ENCODE results near the gene DUOX2. TPM values are rescaled to one million over a fixed set of nuclear protein-coding genes. Genes with fewer than 3 reads are reported as not detected.
"Not testable (repeated sequence)": the region's sequence is repeated elsewhere in the genome, so short reads cannot be mapped to it uniquely, and the experiment has no call there.

DUOX2 gene
- total RNA-seq, 1 donor: not detected

DNA sequence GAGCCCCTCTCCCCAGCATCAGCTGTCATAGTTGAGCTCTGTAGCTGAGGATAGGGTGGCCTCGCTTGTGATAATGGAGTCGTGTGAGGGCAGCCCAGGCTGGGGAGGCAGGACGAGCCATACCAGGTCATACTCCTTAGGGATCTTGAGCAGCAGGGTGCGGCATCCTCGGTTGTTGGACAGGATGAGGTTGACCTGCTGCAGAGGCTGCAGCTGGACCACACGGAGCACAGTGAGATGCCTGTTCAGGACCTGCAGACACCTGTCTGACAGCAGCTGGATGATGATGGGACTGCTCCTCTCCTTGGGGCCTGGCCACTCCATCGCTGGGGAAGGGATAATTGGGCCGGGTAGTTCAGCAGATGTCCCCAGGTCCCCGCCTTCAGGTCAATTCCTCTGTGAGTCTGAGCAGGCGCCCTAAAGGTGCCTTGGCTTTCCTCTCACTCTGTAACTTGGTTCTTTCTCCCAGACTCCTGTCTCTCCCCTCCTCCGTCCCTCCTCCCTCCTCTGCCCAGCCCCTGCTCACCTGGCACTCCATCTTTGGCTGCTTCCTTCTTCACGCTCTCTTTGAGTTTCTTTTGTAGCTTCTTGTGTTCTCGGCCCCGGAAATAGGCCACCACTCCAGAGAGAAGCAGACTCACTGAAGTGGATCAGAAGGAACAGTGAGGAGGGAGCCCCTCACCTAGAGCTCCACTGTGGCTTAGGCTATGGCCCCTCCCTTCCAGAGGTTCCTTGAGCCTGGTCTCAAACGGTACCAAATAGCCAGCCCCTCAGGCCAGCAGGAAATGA lies 7.8 kb downstream of the DUOX2 start:
- Histone ChIP-seq H3K36me3 (ENCODE audit: insufficient read depth, low read length) (no peaks in the 10 kb centered on the region), H3K4me1 (ENCODE audit: insufficient read depth, low read length) (no peaks in the 10 kb centered on the region), H3K9me3 (ENCODE audit: low read depth, low read length) (no peaks in the 10 kb centered on the region), H3K79me2 (ENCODE audit: insufficient read depth, low read length) (no peaks in the 10 kb centered on the region), H2AFZ (ENCODE audit: low read length) (no peak overlapping the region), H3K27me3 (ENCODE audit: insufficient read depth, low read length) (peaks cover 43% of the 10 kb centered on the region), H3K27ac (ENCODE audit: low read depth, low read length) (no peak overlapping the region), H3K4me2 (ENCODE audit: insufficient read depth, low read length) (no peak overlapping the region), H4K20me1 (ENCODE audit: insufficient read depth, low read length) (no peaks in the 10 kb centered on the region), H3K4me3 (ENCODE audit: insufficient read depth, low read length) (no peak overlapping the region)
- TF ChIP-seq CTCF (IDR thresholded peaks at IDR 0.05; ENCODE audit: extremely low read depth, low read depth, low read length): no peak
- peak; percentile 85 for DNase-seq (ENCODE audit: insufficient read length, low spot score, missing footprints)

DNA sequence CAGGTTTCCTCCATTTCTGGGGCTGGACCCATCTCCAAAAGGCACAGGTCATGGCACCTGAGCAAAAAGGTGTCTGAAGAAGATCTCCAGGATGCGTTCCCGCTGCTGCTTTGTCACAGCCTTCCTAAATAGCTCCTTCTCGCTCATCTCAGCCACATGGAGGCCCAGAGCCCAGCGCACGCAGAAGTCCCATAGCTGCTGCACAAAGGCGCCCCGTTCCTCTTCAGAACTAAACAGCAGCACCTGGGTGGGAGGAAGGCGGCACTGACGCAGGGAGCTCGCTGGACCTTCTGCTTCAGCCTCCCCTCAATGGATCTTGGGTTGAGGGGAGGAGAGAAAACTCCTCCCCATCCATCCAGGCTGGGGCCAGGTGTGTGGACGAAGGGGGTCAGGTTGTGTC lies 8.4 kb downstream of the DUOX2 start:
- no peak for TF ChIP-seq CTCF (IDR thresholded peaks at IDR 0.05; ENCODE audit: extremely low read depth, low read depth, low read length)
- Histone ChIP-seq H3K9me3 (ENCODE audit: low read depth, low read length) (no peaks in the 10 kb centered on the region), H3K4me1 (ENCODE audit: insufficient read depth, low read length) (no peaks in the 10 kb centered on the region), H3K27me3 (ENCODE audit: insufficient read depth, low read length) (peaks cover 41% of the 10 kb centered on the region), H3K4me2 (ENCODE audit: insufficient read depth, low read length) (no peak overlapping the region), H4K20me1 (ENCODE audit: insufficient read depth, low read length) (no peaks in the 10 kb centered on the region), H3K36me3 (ENCODE audit: insufficient read depth, low read length) (no peaks in the 10 kb centered on the region), H3K27ac (ENCODE audit: low read depth, low read length) (no peak overlapping the region), H2AFZ (ENCODE audit: low read length) (no peak overlapping the region), H3K4me3 (ENCODE audit: insufficient read depth, low read length) (no peak overlapping the region), H3K79me2 (ENCODE audit: insufficient read depth, low read length) (no peaks in the 10 kb centered on the region)
- DNase-seq (ENCODE audit: insufficient read length, low spot score, missing footprints): peak; percentile 39

- not testable (repeated sequence) for DNase-seq (ENCODE audit: insufficient read length, low spot score, missing footprints); H3K9me3 ChIP-seq (ENCODE audit: low read depth, low read length); H2AFZ ChIP-seq (ENCODE audit: low read length); H3K27ac ChIP-seq (ENCODE audit: low read depth, low read length); H3K4me2 ChIP-seq (ENCODE audit: insufficient read depth, low read length); H3K36me3 ChIP-seq (ENCODE audit: insufficient read depth, low read length); H3K4me3 ChIP-seq (ENCODE audit: insufficient read depth, low read length); H4K20me1 ChIP-seq (ENCODE audit: insufficient read depth, low read length); H3K79me2 ChIP-seq (ENCODE audit: insufficient read depth, low read length); H3K4me1 ChIP-seq (ENCODE audit: insufficient read depth, low read length)
- H3K27me3 ChIP-seq (ENCODE audit: insufficient read depth, low read length): peaks cover 27% of the 10 kb centered on the region
These were observed 9.8 kb downstream of the DUOX2 start for GRCh38 chr15:45104170-45104569.

DNA sequence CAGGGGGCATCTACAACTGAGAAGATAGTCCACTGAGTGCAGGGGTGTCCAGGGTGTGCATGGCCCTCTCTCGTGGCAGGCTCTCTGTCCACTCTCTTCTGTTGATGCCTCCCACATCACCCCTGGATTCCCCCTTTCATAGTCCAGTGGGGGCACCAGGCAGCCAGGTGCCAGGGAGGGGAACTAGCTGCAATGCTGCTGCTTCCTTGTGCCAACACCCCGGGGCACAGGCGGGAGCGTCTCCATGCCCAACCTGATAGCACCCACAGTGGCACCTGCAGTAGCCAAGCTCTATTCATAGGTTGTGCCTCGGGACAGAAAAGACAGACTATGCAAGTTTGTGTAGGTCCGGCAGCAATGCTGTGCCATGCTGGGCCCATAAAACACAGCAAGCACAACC lies 11.7 kb downstream of the DUOX2 start:
- DNase-seq (ENCODE audit: insufficient read length, low spot score, missing footprints): no peak
- Histone ChIP-seq H3K79me2 (ENCODE audit: insufficient read depth, low read length) (no peaks in the 10 kb centered on the region), H3K36me3 (ENCODE audit: insufficient read depth, low read length) (no peaks in the 10 kb centered on the region), H3K4me1 (ENCODE audit: insufficient read depth, low read length) (no peaks in the 10 kb centered on the region), H3K4me2 (ENCODE audit: insufficient read depth, low read length) (no peak overlapping the region), H4K20me1 (ENCODE audit: insufficient read depth, low read length) (no peaks in the 10 kb centered on the region), H2AFZ (ENCODE audit: low read length) (no peak overlapping the region), H3K27ac (ENCODE audit: low read depth, low read length) (no peak overlapping the region), H3K4me3 (ENCODE audit: insufficient read depth, low read length) (no peak overlapping the region), H3K9me3 (ENCODE audit: low read depth, low read length) (no peaks in the 10 kb centered on the region), H3K27me3 (ENCODE audit: insufficient read depth, low read length) (peaks cover 23% of the 10 kb centered on the region)
- TF ChIP-seq CTCF (IDR thresholded peaks at IDR 0.05; ENCODE audit: extremely low read depth, low read depth, low read length): no peak
